HG03354 (cell line): Measurements from ENCODE around the gene USP32.
"Not testable (repeated sequence)": the region's sequence is repeated elsewhere in the genome, so short reads cannot be mapped to it uniquely, and the experiment has no call there.

Experiments
- ATAC-seq: cut with Tn5 transposase; IDR thresholded peaks from one replicate; pipeline ENCODE4 v1.9.1; 2021; ENCODE audit warnings: mild to moderate bottlenecking; ENCODE audit not compliant: unreplicated experiment, poor library complexity, severe bottlenecking

The USP32 gene

DNA sequence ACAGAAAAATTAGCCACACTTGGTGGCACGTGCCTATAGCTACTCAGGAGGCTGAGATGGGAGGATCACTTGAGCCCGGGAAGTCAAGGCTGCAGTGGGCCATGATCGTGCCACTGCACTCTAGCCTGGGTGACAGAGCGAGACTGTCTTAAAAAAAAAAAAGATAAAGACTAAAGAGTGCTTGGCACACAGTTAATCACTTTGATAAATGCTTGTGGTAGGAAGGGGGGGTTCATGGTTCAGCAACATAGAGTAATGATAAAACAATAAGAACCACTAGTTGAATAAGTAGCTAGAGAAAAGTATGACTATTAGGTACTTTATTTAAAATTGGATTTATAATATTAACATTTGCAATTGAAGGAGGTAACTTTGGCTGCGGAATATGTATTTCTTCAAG lies 43.3 kb downstream of the USP32 start:
- no peak for ATAC-seq

DNA sequence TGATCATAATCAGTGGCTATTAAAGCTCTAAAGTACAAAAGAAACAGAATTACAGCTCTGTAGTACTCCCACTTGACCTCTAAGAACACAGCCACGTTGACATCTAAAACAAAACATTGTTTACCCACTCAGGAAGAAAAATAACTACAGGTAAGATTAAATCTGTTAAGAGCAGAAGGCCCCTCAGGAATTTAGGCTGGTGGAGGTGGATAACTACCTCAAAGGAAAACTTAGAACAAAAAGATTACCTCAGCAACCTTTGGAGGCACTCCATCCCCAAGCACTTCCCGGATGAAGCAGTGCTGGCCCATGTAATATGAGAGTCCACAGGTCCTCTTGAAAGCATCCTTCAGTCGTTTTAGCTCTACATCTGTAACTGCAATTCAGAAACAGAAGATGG lies 46.7 kb downstream of the USP32 start:
- ATAC-seq, result no peak

DNA sequence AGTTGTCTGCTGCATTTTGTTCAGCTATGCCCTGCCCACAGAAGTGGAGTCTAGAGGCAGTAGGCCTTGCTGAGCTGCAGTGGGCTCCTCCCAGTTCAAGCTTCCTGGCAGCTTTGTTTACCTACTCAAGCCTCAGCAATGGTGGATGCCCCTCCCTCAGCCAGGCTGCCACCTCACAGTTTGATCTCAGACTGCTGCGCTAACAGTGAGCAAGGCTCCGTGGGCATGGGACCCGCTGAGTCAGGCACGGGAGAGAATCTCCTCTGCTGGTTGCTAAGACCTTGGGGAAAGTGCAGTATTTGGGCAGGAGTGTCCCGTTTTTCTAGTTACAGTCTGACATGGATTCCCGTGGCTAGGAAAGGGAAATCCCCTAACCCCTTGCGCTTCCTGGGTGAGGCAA lies 49.4 kb downstream of the USP32 start:
- ATAC-seq, result not testable (repeated sequence)

GRCh38 chr17:60335289-60335688 lies 56.6 kb downstream of the USP32 start:
- ATAC-seq, result no peak

DNA sequence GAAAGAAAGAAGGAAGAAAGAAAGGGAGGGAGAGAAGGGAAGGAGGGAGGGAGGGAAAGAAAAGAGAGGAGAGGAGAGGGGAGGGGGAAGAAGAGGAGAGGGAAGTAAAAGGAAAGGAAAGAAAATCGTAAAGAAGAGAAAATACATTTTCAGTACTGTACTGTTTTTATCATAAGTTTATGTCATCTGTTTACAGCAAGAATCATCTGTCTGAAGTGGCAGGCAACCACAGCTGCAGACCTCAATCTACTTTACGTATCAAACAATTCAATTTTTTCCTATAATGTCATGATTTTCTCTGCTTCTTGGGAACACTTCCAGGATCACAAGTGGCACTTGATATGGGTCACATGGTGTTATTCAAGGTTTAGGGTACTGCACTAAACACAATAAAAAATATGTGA lies 58.3 kb downstream of the USP32 start:
- no peak for ATAC-seq

- ATAC-seq, result not testable (repeated sequence)
Measured at GRCh38 chr17:60333072-60333471, 58.9 kb downstream of the USP32 start.

DNA sequence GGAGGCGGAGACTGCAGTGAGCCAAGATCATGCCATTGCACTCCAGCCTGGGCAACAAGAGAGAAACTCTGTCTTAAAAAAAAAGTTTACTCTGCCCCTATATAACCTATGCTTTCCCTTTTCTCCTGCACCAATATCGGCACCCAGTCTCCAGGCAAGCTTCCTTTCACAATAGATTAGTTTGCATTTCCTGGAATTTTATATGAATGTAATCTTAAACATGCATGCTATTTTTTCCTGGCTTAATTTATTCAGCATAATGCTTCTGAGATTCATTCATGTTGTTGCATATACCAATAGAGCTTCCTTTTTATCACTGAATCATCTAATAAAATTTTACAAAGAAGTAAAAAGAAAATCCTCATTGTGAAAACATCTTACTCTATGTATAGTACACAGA lies 59.4 kb downstream of the USP32 start:
- no peak for ATAC-seq

GRCh38 chr17:60330731-60331130 lies 61.2 kb downstream of the USP32 start:
- no peak for ATAC-seq

- ATAC-seq, result no peak
Measured at GRCh38 chr17:60328679-60329078, 63.3 kb downstream of the USP32 start.

DNA sequence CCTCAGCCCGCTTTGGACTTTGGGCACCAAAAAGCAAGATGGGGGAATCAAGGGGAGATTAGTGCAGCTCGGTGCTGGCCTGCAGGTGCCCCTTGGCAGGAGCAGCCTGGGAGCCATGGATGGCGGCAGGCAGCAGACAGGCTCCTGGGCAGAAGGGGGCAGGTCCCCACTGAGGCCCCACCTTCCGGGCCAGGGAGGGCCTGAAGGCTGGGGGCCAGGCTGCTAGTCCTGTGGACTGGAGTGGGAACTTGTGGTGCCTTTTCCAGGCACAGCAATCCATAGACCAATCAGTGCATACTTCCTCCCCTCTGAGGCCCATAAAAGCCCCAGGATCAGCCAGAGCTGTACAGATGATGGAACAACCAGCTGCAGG lies 64.0 kb downstream of the USP32 start:
- no peak for ATAC-seq

DNA sequence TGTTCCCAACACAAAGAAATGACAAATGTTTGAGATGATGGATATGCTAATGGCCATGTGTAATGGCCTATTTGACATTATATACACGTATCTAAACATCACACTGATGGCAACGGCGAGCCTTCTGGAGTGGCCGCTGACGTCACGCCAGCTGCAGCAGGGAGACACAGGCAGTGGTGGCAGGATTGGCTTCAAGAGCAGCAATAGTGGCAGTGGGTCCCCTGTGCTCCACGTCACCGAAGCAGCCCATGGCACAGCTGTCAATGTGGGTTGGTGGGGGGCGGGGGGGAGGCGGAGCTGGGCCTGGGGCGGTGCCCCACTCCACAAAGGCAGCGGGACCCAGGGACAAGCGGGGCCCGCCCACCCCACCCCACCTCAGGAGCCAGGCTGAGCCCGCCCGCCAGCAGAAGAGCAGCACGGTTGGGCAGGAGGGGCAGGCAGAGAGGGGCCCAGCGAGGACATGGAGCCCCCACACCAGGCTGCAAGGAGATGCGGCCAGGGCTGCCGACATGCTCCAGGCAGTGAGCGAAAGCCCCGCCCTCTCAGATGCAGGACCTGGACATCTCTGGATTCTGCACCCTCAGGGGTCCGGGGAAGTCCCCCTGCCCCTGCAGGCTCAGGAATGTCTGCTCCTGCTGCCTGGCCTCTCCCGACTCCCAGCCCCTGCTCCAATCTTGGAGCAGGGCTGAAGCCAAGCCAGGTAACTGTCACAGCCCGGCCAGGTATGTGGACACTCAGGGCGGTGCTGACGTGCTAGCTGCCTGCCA lies 64.6 kb downstream of the USP32 start:
- ATAC-seq, result no peak

- ATAC-seq, result no peak
Measured at GRCh38 chr17:60326702-60327101, 65.2 kb downstream of the USP32 start.

- ATAC-seq, result no peak
Measured at GRCh38 chr17:60325730-60326524, 66.0 kb downstream of the USP32 start.

- no peak for ATAC-seq
Measured at GRCh38 chr17:60323754-60324153, 68.2 kb downstream of the USP32 start.

DNA sequence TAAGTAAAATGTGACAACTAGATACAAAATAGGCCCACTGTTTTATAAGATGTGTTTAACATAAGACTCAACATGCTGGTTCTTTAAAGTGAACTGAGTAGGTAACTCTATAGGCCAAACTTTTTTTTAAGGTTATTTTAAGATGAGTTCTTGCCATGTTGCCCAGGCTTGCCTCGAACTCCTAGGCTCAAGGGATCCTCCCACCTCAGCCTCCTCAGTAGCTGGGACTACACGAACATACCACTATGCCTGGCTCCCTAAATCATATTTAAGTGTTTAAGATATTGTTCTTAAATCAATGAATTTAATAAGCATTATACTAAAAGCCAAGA lies 69.9 kb downstream of the USP32 start:
- ATAC-seq, result no peak

DNA sequence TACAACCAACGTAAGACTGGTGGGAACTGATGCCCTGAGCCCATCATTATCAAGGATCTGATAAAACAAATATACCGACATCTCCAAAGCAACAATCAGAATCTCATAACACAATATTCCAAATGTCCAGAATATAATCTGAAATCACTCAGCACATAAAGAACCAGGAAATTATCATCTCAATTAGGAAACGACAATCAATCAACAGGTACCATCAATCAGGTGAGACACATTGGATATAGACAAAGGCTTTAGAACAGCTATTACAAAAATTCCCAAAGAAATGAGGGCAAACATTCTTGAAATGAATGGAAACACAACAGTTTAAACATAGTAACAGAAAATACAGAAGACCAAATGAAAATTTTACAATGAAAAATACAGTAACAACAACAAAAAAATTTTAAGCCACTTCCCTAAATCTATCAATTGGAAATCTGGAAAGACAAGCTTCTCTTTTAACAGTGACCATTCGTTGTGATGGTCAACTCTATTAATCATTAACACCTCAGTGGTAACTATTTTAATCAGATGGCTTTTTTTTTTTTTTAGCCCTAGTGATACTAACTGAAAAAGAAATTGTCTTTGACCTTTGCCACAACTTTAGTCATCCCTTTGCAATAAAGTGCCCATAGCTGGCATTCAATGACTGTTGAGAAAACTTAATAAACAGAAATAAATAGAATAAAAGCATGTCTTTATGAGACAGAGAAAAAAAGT lies 70.4 kb downstream of the USP32 start:
- no peak for ATAC-seq

DNA sequence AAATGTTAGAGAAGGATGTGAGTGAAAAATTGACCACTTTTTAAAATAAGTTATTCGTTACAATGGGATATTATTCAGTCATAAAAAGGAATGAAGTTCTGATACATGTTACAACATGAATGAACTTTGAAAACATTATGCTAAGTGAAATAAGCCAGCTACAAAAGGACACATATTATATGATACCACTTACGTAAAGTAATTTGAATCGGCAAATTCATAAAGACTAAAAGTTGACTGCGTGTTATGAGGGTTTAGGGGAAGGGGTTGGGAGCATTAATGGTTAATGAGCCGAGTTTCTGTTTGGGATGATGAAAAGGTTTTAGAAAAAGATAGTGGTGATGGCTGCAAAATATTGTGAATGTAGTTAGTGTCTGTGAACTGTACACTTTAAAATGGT lies 73.1 kb downstream of the USP32 start:
- no peak for ATAC-seq

- ATAC-seq, result no peak
Measured at GRCh38 chr17:60318326-60318725, 73.6 kb downstream of the USP32 start.

DNA sequence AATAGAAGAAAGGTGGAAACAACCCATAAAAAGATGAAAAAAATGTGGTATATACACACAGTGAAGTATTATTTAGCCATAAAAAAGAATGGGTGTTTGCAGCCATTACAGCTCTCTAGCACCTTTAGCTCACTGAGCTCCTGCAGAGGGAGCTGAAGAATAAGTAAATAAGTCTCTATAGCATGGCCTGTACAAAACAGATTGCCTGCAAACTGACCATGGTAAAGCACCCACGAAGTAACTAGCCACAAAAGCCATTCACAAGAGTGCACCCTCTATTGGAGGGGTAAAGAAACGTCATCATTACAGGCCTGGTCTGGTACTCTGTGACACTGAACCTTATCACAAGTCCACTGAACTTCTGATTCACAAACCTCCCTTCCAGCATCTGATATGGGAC lies 76.3 kb downstream of the USP32 start:
- no peak for ATAC-seq

GRCh38 chr17:60314900-60315299 lies 77.0 kb downstream of the USP32 start:
- ATAC-seq, result not testable (repeated sequence)

DNA sequence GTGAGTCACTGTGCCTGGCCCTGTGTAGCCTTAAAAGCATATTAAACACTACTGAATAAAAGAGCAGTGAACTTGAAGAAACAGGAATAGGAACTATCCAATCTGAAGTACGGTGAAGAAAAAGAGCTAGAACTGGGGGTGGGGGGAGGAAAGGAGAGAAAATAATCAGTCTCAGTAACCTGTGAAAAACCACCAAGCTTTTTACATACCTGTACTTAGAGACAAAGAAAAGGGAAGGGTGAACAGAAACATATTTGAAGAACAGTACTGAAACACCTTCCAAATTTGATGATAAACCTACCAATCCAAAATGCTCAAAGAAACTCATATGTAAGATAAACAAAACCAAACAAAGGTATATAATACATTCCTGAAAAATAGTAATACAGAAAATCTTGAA lies 77.5 kb downstream of the USP32 start:
- no peak for ATAC-seq
